Endothelial cell of umbilical vein (primary cell): ENCODE measurements around the gene ORC5. TPM values are rescaled to one million over a fixed set of nuclear protein-coding genes. Genes with fewer than 3 reads are reported as not detected.

Source experiments
- Bru-seq: library from RNA; stranded (reverse); fragments of 400-500 nt; gene quantifications from one replicate; lab custom pipeline; 2021; lab: Mats Ljungman, UMichigan
- BruChase-seq, 2 experiments: library from RNA; stranded (reverse); fragments of 400-500 nt; gene quantifications; one replicate each; lab custom pipeline; 2021; lab: Mats Ljungman, UMichigan
- BruUV-seq: library from RNA; stranded (reverse); fragments of 400-500 nt; replicated peaks from 2 replicates; lab custom pipeline; 2021; lab: Mats Ljungman, UMichigan
- CTCF ChIA-PET: fragments of 300-600, 350-600 bp; sonication (Branson Sonifier 250); formaldehyde crosslinking; loops from one replicate; lab custom pipeline; 2021; ENCODE audit warnings: antibody characterized with exemption, inconsistent platforms; lab: Charles Lee
- POLR2A ChIA-PET: fragments of 300-600, 350-600 bp; sonication (Branson Sonifier 250); formaldehyde crosslinking; loops from one replicate; lab custom pipeline; 2021; ENCODE audit warnings: antibody characterized with exemption, inconsistent platforms; lab: Charles Lee
- DNase-seq: peaks from one replicate; pipeline ENCODE4 v3.0.0-alpha.2; 2011; ENCODE audit warnings: low read depth, low spot score
- FAIRE-seq: peaks from 2 replicates; lab custom pipeline; 2011; peaks lifted over from hg19 to GRCh38; lab: Jason Lieb, UNC
- H2AFZ ChIP-seq: 2 replicates; pipeline ENCODE4 v1.6.0; 2012; ENCODE audit warnings: low read depth, low read length, control low read depth, inconsistent platforms
- H3K27ac ChIP-seq: 2 replicates; pipeline ENCODE4 v1.5.1; 2011; ENCODE audit warnings: low read depth, mild to moderate bottlenecking, control low read depth, low read length, moderate library complexity; ENCODE audit not compliant: insufficient read depth
- H3K27me3 ChIP-seq, 2 experiments: 2 replicates each; pipeline versions ENCODE4 v1.6.0 to v1.6.1; 2011; ENCODE audit warnings: low read length in 2 of 2, mixed read lengths in 1 of 2; ENCODE audit not compliant: control insufficient read depth in 2 of 2, insufficient read depth in 2 of 2
- H3K36me3 ChIP-seq, 2 experiments: 2 replicates in 1 of 2; 3 replicates in 1 of 2; pipeline ENCODE4 v1.5.1; 2011; ENCODE audit warnings: low read length in 2 of 2, mild to moderate bottlenecking in 1 of 2, moderate library complexity in 1 of 2; ENCODE audit not compliant: control insufficient read depth in 2 of 2, insufficient read depth in 2 of 2; ENCODE audit errors: extremely low read depth in 1 of 2
- H3K4me1 ChIP-seq: 3 replicates; pipeline ENCODE4 v1.5.1; 2011; ENCODE audit warnings: mild to moderate bottlenecking, low read length; ENCODE audit not compliant: control insufficient read depth, insufficient read depth; ENCODE audit errors: extremely low read depth
- H3K4me2 ChIP-seq: 2 replicates; pipeline ENCODE4 v1.6.1; 2011; ENCODE audit warnings: low read length, control low read depth, mixed read lengths; ENCODE audit not compliant: insufficient read depth
- H3K4me3 ChIP-seq, 3 experiments: fragments of 200-600 bp in 1 of 3; sonication (generic), shearing (Covaris generic) in 1 of 3; replicated peaks in 1 of 3; 2 replicates each; pipeline ENCODE4 v1.5.1; 2011 to 2016; ENCODE audit warnings: control low read depth in 3 of 3, low read length in 3 of 3, mild to moderate bottlenecking in 2 of 3, inconsistent platforms in 1 of 3, low read depth in 1 of 3, moderate library complexity in 1 of 3; ENCODE audit not compliant: insufficient read depth in 1 of 3
- H3K79me2 ChIP-seq: 2 replicates; pipeline ENCODE4 v1.6.0; 2012; ENCODE audit warnings: low read length, inconsistent platforms; ENCODE audit not compliant: control insufficient read depth, insufficient read depth
- H3K9ac ChIP-seq: replicated peaks from 2 replicates; pipeline ENCODE3; 2011; ENCODE audit warnings: low read length, control low read depth; ENCODE audit not compliant: insufficient read depth; ENCODE audit errors: extremely low read depth
- H3K9me1 ChIP-seq: replicated peaks from 3 replicates; pipeline ENCODE4 v1.6.0; 2011; ENCODE audit warnings: mild to moderate bottlenecking, low read length; ENCODE audit not compliant: control insufficient read depth, insufficient read depth; ENCODE audit errors: extremely low read depth
- H3K9me3 ChIP-seq: replicated peaks from 2 replicates; pipeline ENCODE4 v1.5.1; 2012; ENCODE audit warnings: low read length, inconsistent platforms; ENCODE audit not compliant: control insufficient read depth, insufficient read depth
- H4K20me1 ChIP-seq: replicated peaks from 2 replicates; pipeline ENCODE3; 2011; ENCODE audit warnings: mild to moderate bottlenecking, low read length; ENCODE audit not compliant: control insufficient read depth, insufficient read depth; ENCODE audit errors: extremely low read depth
- CTCF ChIP-seq, 2 donors: IDR thresholded peaks; 1 replicate in 1 of 2; 2 replicates in 1 of 2; pipeline ENCODE4 v1.5.1; 2011; ENCODE audit warnings: low read length in 2 of 2, mild to moderate bottlenecking in 2 of 2, moderate library complexity in 2 of 2, control low read depth in 1 of 2, inconsistent platforms in 1 of 2, low read depth in 1 of 2; ENCODE audit not compliant: insufficient read depth in 1 of 2; ENCODE audit errors: extremely low read depth in 1 of 2
- EZH2 ChIP-seq: IDR thresholded peaks from 2 replicates; pipeline ENCODE4 v1.6.1; 2012; ENCODE audit warnings: borderline replicate concordance, low read depth, mild to moderate bottlenecking, moderate library complexity, low read length, inconsistent platforms; ENCODE audit not compliant: severe bottlenecking
- FOS ChIP-seq: IDR thresholded peaks from 2 replicates; pipeline ENCODE4 v1.6.1; 2011; ENCODE audit warnings: mild to moderate bottlenecking, low read length, moderate library complexity, borderline replicate concordance; ENCODE audit not compliant: insufficient read depth
- GATA2 ChIP-seq: IDR thresholded peaks from 2 replicates; pipeline ENCODE4 v1.7.0; 2011; ENCODE audit warnings: low read depth, mild to moderate bottlenecking, moderate library complexity, mixed read lengths, low read length; ENCODE audit not compliant: insufficient read length, insufficient read depth
- JUN ChIP-seq: IDR thresholded peaks from 2 replicates; pipeline ENCODE4 v1.6.1; 2011; ENCODE audit warnings: borderline replicate concordance, low read depth; ENCODE audit not compliant: insufficient read length, insufficient read depth
- MYC ChIP-seq: IDR thresholded peaks from one replicate; pipeline ENCODE4 v1.6.1; 2011; ENCODE audit warnings: mild to moderate bottlenecking, low read depth, low read length
- POLR2A ChIP-seq: IDR thresholded peaks from 2 replicates; pipeline ENCODE4 v1.6.1; 2012; ENCODE audit warnings: low read depth, mild to moderate bottlenecking, control low read depth, low read length
- POLR2AphosphoS5 ChIP-seq: IDR thresholded peaks from 2 replicates; pipeline ENCODE4 v1.6.1; 2012; ENCODE audit warnings: low read depth, mild to moderate bottlenecking, control low read depth, low read length, moderate library complexity; ENCODE audit not compliant: insufficient read depth
- dilution Hi-C: fragments of 300-500 bp; cut with MboI; formaldehyde crosslinking; loops from one replicate; pipeline ENCODE4 v1.15.0; 2019; ENCODE audit warnings: low sequenced_read_pairs; ENCODE audit not compliant: extremely low pct_ligation_motif_present
- intact Hi-C: fragments of 100-400 bp; cut with micrococcal nuclease; formaldehyde crosslinking; loops from one replicate; pipeline ENCODE4 v1.10.0; 2022
- long read RNA-seq: library from polyadenylated mRNA; stranded (forward); transcript quantifications from one replicate; pipeline ENCODE4 v2.0.0, GENCODE V29; 2021
- polyA minus RNA-seq, 3 experiments: library from RNA; depleted of rRNA, polyadenylated mRNA; stranded (reverse); fragments of >200 nt; gene quantifications; 1 replicate in 1 of 3; 2 replicates in 2 of 3; pipeline ENCODE4 v1.2.3, GENCODE V29; 2011
- polyA plus RNA-seq, 4 experiments: library from polyadenylated mRNA; depleted of rRNA in 3 of 4; stranded (reverse) in 3 of 4; unstranded in 1 of 4; fragments of >200 nt; gene quantifications; 2 replicates each; pipeline versions ENCODE4 v1.2.1 to v1.2.3, GENCODE V29; 2011 to 2012; ENCODE audit warnings: missing spikeins in 1 of 4
- total RNA-seq: library from RNA; stranded (reverse); gene quantifications from 2 replicates; pipeline ENCODE4 v1.2.3, GENCODE V29; 2021
- TF ChIP-seq, protein P1 (sequence below): IDR thresholded peaks from 2 replicates; pipeline ENCODE4 v1.6.1; 2011; ENCODE audit not compliant: insufficient read depth, insufficient read length

Gene ORC5
- 18.6 and 21.1 TPM in 2 replicates for total RNA-seq
- 5.7 and 7.9 TPM in 2 replicates for polyA plus RNA-seq
- polyA plus RNA-seq (2011; cell fraction: cytosol; rRNA removed) = 7.7 and 7.9 TPM in 2 replicates
- 9.5 and 17.0 TPM in 2 replicates for polyA plus RNA-seq (2011; cell fraction: nucleus; rRNA removed)
- 28.0 and 39.6 TPM in 2 replicates for polyA plus RNA-seq (2012)
- 23.0 and 32.3 TPM in 2 replicates for polyA minus RNA-seq
- polyA minus RNA-seq (2011; cell fraction: cytosol; rRNA and poly(A)+ RNA removed) = 11.7 TPM
- 32.5 and 34.0 TPM in 2 replicates for polyA minus RNA-seq (2011; cell fraction: nucleus; rRNA and poly(A)+ RNA removed)
- percentile 83 among the genes with signal in this experiment for Bru-seq, nascent RNA
- BruChase-seq, experiment 1, labeled RNA remaining after a 6-hour chase = percentile 57 among the genes with signal in this experiment
- BruChase-seq, experiment 2, labeled RNA remaining after a 2-hour chase = percentile 64 among the genes with signal in this experiment
- long read RNA-seq, transcript ORC5-203 (9 exons, 1,409 nt) = minor isoform, 5 of 74 reads
- long read RNA-seq, transcript ORC5-201 (14 exons, 1,958 nt) = major isoform, 57 of 74 reads
- long read RNA-seq, partial matches to known transcripts = 1 of 74 reads
- long read RNA-seq, other reads (novel, unspliced or antisense) = 7 of 74 reads

DNA sequence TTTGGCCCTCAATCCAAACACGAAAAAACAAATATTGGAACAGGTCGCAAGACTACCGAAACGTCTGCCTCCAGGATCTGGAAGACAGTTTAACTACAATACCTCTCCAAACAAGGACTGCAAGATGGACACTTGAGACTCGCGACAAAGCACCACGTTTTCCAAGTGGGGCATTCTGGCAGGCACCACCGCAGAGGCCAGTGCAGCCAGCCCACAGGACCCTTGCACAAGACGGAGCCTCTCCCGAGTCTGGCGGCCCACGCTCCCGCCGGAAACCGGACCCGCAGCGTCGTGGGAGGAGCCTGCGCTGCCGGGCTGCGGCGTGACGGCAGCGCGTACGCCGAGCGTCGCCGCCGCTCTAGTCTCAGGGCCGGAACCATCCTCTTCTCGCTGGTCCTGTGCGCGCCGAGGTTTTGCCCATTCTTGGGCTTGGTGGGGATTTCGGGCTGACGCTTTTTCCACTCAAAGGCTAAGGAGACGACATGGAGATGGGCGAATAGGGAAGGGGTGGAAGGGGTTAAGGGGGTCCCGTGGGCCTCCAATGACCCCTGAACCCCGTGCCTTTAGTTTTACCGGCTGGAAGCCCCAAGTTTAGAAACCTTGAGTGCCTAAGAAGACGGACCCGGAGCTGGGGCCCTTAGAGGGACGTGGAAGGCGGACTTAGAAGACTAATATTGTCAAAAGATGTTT, at the start of gene ORC5:
TSS of gene ORC5 (minus strand) at position 283 of the 690 bp plus-strand sequence. CDS start at position 174, 109 bp downstream.
- Histone ChIP-seq H3K9ac (peak within 1 kb of the TSS; percentile 90), H3K9me3 (no peaks in the 10 kb centered on the region), H3K9me1 (no peaks in the 10 kb centered on the region), H2AFZ (peak within 1 kb of the TSS; percentile 93), H3K4me2 (peak within 1 kb of the TSS; percentile 90), H3K4me3 (peak within 1 kb of the TSS; percentile 75 to 98 (median 93)), H3K4me1 (peaks cover 16% of the 10 kb centered on the region), H4K20me1 (no peaks in the 10 kb centered on the region), H3K27ac (peak within 1 kb of the TSS; percentile 70), H3K36me3 (peaks cover 4% of the 10 kb centered on the region in 2 experiments), H3K79me2 (peaks cover 37% of the 10 kb centered on the region), H3K27me3 (no peaks in the 10 kb centered on the region)
- DNase-seq = peak; percentile 85
- FAIRE-seq = peak; percentile 85
- ChIA-PET CTCF (interaction anchor here (1.1 to 1.2 kb wide), 2 partner anchors 24 to 676 kb away, joined by 3 to 5 read pairs; no protein-coding TSS in a partner anchor), POLR2A (no interaction called here)
- intact Hi-C loops (loop anchor here (2.0 kb wide), 1 partner anchor 17 kb away; no protein-coding TSS in a partner anchor), dilution Hi-C loops (no loop called here)
- BruUV-seq = no TSS peak
- TF ChIP-seq FOS (no peak), MYC (no peak), GATA2 (no peak), CTCF (IDR thresholded peaks at IDR 0.05; ENCODE audit: extremely low read depth in 1 of 2, insufficient read depth in 1 of 2, low read depth in 1 of 2, low read length in 2 of 2) (no peak), POLR2A (peak; percentile 95), POLR2AphosphoS5 (peak; percentile 99), EZH2 (no peak), JUN (no peak)
- TF ChIP-seq, protein P1, sequence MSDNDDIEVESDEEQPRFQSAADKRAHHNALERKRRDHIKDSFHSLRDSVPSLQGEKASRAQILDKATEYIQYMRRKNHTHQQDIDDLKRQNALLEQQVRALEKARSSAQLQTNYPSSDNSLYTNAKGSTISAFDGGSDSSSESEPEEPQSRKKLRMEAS = no peak
